HG02970 (cell line): ENCODE measurements around the gene BNC2.
"Not testable (repeated sequence)": the region's sequence is repeated elsewhere in the genome, so short reads cannot be mapped to it uniquely, and the experiment has no call there.

Experiments
- ATAC-seq: cut with Tn5 transposase; IDR thresholded peaks from one replicate; pipeline ENCODE4 v1.9.1; 2021; ENCODE audit warnings: mild to moderate bottlenecking, moderate library complexity, moderate number of reproducible peaks; ENCODE audit not compliant: unreplicated experiment, low FRiP score

The BNC2 gene

DNA sequence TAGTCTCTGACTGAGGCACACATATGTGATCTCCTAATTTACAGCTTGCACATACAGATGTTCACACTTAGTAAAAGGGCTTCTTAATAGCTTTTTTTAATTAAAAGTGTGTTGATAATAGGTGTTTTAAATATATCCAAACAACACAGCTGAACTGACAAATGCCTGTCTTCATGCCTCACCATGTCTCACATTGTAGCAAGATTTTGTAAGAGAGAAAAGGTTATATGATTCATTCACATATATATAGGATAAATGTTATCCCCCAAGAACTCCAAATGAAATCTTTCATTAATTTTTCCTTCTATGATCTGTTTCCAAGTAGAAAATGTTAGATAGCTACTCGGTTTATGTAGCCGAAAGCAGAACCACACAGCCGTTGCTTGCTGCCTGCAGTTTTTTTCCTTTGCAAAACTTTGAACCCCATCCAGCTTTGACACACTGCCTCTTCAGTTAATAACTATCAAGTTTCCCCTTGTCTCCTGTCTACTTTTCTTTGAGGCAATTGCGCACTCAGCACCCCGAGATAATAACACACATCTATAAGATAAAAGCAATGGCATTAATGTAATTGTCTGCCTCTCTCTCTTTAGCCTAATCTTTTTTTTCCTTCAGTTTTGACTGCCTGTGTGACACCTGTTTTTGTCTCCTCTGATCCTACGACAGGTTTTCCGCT, 299.2 kb downstream of the BNC2 start:
- no peak for ATAC-seq

DNA sequence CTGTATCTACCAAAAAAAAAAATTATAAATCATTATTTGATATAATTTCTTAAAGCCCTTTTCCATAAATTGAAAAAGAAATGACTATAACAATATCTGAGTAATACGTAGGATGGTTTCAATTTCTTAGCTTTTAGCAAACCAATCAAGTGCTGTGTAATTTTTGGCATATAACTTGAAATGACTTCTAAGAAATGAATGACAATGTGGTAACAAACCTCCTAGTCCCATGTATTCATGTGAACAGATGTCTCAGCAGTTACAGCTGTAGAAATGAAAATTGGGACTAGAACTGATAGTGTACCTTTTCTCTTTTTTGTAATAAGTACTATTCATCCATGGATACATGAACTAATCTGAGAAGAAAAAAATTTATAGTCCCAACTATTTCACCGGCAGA, 307.0 kb downstream of the BNC2 start:
- no peak for ATAC-seq

DNA sequence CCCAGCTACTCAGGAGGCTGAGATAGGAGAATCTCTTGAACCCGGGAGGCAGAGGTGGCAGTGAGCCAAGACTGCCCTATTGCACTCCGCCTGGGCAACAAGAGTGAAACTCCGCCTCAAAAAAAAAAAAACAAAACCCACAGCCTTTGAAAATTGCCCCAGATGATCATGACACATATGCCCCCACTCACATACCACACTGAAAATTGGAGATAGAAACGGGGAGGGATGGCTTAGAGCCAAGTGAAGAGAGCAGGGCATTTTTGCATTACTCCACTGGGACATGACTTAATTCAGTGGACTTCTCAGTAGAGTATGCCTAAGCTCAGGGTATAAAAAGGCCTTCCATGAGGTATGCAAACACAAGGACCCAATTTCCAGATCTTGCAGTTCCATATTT, 309.3 kb downstream of the BNC2 start:
- no peak for ATAC-seq

DNA sequence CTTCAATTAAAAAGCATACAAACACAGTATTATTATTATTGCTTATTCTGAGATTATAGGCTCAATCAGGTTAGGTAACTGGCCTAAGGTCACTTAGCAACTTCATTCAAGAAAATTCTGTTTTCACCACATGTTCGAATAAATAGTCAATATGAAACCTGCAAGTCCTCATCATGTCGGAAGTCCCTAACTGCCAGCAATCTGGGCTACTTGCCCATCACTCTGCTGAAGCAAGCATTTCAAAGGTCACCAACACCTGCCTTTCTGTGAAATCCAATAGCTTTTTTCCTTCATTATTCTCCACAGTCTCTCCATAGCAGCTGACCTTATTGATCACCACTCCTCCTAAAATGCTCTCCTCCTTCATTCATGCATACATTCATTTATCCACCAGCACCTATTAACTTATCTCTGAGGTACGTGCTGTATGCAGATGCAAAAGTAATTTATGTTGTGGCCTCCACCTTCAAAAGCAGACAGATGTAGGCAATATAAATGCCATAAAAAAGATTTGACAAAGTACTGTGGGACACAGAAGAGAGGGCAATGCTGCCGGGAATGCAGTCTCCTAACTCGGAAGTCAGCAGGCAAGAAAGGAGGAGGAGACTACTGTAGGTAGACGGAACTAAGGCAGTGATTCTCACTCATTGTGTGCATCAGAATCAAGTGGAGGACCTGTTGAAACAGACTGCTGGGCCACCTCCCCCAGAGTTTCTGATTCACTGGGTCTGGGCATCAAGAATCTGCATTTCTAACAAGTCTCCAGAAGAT, 310.9 kb downstream of the BNC2 start:
- no peak for ATAC-seq

DNA sequence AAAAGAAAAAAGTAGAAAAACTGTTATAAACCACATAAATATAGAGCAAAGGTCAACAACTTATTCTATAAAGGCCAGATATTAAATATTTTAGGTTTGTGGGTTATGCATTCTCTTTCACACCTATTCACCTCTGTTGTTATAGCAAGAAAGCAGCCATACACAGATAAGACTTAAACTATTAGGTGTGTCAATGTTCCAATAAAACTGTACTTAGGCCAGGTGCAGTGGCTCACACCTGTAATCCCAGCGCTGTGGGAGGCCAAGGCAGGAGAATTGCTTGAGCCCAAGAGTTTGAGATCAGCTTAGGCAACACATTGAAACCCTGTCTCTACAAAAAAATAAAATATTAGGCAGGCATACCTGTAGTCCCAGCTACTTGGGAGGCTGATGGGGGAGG, 314.7 kb downstream of the BNC2 start:
- ATAC-seq: no peak

DNA sequence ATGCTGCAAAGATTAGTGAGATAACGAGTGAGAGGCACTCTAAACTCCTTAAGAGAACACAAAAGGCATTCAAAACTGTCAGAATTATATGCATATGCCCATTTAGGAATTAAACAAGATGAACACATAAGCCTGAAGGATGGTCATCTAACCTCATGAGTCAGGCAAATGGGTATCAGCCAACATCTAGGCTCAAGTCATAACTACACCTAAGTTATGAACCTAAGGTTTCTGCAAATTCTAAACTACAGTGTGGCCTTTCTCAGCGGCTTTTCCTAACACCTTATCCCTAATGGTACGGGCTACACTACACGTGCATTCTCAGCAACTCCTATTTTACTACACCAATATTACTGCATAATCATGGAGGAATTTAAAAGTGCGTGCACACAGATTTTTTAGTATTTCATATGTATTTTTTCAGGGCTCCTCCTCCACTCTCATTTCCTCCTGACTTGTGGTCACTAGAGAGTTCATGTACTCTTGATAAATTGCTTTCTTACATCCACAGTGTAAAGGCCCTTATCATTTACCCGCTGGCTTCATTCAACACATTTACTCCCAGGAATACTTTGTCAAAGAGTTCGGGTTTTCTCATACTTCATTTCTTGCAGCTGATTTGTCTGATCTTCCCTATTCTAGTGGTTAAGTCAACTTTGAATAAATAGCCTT, 316.5 kb downstream of the BNC2 start:
- ATAC-seq: no peak

DNA sequence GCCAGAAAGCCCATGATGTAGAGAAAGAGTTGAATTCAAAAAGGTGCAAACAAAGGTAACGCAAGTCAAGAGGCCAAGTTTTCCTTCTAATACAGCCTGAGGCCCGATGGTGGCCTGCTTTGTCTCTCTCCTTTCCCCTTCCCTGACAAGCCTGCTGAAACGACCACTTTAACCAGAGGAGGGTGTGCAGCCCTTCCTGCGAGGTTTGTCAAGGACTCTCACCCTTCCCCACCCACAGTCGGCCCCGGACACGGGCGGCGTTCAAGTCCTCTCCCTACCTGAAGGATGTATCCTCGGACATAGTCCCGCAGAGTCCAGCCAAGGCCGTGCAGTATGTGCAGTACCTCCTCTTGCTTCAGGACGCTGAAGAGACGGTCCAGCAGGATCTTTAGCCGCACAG, 318.2 kb downstream of the BNC2 start:
- no peak for ATAC-seq

DNA sequence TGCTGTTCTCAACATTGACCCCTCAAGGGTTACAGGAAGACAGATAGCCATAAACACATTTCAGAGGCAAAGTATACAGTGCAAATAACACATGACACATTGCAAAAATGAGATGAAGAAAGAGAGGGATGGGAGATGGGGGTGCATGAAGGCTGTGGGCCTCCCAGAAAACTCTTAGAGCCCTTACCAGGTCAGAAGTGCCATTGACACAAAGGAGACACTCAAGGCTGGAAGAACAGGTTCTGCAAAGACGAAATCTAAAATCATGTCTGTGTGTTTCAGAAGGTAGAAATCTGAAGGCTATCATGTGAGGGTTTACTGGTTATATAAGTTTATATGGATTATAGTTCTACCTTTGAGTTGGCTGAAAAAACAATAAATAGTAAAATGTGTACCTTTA, 318.8 kb downstream of the BNC2 start:
- no peak for ATAC-seq

DNA sequence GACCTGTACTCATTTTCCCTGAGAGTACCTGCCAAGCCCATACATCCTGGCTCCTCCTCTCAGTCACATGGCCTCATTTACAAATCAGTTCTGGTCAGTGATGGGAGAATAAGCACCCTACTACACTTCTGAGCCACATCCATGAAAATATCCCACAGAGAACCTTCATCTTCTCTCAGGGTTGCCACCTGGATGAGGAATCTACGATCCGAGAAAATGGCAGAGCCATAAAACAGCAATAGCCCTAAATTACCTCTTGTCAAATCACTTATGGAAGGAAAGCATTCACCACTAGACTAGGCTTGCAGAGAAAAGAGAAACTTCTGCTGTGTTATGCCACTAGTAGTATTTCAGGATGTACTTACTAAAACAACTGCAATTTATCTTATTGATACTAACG, 324.8 kb downstream of the BNC2 start:
- ATAC-seq: no peak

DNA sequence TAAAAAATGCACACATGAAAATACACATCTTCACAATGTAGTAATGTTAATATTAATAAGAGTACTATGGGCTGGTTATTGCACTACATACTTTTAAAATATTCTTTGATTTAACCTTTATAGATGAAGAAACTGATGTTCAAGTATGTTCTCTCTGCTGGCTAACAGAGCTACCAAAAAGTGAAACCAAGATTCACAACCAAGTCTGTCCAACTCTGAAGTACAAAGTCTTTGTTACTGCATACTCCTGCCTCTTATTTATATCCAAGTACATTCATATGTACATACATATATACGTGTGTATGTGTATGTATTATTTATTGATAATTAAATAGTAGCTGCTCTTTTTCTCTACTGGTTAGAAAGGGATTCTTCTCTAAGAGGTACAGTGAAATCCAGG, 325.6 kb downstream of the BNC2 start:
- no peak for ATAC-seq

DNA sequence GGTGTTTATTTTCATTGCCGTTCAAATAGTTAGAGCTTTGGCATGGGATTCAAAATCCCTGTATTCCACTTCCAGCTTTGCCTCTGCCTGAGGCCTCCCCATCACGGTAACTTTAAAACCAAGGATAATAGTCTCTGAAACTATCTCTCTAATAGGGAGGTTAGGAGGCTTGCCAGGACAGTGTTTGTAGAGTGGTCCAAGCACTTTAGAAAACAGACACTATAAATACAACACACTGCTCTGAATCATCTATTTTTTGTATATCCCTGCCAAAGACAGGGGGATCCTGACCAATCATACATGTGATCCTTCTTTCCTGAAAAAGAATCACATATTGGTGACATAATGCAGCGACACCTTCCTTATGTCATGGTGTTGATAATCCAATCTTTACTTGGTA, 326.8 kb downstream of the BNC2 start:
- no peak for ATAC-seq

DNA sequence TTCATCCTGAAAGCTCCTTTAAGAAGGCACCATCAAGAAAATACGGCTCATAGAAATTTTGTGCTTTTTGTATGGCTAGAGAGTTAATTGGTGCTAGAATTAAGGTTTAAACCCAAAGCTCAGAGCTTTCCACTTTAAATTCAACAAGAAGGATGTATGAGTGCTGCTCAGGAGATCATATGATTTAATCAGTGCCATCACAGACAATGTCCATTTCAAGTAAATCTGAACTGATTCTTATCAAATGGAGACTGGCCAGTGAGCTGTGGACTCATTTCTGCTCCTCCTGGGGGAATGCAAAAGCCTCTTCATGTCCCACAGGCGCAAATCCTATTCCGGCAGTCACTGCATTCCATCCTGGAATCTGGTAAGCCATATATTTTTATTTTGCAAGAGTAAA, 327.2 kb downstream of the BNC2 start:
- no peak for ATAC-seq

DNA sequence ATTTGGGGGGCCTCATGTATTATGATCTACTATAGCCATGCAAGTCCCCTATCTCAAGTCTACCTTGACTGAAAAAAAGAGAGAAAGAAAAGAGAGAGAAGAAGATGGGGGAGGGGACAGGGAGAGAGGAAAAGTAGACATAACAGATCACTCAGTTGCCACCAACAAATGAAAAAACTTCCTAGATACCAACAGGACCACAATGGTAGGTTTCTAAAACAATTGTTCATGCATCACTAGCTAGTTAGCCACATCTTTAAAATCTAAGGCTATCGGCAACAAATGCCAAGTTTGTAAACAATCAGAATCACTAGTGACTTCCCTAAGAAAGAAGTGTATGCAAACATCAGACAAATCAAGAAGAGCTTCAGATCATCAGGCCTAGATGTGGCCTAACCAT, 328.2 kb downstream of the BNC2 start:
- ATAC-seq: no peak

DNA sequence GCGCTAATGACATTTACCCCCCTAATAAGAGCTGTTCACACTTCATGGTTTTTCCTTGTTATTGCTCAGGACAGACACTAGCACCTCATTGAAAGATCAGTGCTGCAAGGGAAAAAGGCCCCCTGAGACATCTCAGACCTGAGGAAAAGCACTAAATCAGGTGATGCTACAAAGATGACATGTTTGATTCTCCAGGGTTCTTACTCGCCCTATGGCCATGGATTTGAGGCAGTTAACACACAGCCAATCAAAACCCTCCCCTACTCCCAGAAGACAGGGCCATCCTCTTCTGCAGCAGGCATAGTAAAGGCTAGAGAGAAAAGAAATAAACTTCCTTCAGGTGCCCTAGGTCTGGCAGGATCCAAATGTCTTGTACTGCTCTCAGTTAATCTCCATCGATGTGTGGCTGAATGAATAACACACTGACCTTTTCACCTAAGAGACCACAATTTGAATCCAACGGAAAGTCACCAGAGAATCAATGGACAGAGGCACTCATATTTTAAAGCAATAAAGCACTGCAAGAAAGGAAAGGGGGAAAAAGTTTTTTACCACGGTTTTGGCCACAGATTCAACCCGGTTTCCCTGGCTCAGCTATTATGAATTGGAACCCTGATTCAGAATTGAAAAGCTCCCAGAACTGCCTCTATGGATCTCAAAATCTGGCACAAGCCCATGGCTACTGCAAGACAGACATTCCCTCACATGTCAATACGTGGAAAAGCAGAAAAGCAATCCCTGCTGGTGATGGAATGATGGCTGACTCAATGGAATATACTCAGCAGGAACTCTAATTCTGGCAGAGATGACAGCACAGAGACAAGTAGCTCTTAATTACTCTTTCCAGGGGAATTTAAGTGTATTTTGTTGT, 329.5 kb downstream of the BNC2 start:
- ATAC-seq: no peak

DNA sequence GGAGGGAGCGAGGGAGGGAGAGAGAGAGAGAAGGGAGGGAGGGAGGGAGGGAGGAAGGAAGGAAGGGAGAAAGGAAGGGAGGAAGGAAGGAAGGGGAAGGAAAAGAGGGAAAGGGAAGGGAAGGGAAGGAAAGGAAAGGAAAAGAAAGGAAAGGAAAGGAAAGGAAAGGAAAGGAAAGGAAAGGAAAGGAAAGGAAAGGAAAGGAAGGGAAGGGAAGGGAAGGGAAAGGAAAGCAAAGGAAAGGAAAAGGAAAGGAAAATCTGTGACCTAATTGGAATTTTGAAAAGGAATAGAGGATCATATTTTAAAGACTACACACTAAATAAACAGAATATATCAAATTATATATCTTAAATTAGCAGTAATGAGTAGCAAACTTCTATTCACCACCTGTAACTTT, 330.8 kb downstream of the BNC2 start:
- ATAC-seq: not testable (repeated sequence)

DNA sequence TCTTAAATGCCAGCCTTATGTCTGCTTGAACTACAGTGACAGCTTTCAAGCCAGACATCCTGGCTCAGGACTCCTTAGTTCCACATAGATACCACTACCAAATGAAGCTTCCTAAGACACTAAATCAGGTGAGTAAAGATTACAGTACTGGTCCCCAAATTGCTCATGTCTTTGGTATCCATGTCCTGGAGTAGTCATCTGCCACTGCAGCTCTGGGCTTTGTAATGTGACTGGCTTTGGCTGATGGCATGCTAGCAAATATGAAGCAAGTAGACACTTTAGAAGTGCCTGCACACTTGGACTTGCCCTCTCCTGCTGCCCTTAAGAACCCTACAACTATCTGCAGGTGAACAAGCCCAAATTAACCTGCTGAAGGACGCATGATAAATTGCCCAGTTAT, 334.9 kb downstream of the BNC2 start:
- ATAC-seq: no peak

DNA sequence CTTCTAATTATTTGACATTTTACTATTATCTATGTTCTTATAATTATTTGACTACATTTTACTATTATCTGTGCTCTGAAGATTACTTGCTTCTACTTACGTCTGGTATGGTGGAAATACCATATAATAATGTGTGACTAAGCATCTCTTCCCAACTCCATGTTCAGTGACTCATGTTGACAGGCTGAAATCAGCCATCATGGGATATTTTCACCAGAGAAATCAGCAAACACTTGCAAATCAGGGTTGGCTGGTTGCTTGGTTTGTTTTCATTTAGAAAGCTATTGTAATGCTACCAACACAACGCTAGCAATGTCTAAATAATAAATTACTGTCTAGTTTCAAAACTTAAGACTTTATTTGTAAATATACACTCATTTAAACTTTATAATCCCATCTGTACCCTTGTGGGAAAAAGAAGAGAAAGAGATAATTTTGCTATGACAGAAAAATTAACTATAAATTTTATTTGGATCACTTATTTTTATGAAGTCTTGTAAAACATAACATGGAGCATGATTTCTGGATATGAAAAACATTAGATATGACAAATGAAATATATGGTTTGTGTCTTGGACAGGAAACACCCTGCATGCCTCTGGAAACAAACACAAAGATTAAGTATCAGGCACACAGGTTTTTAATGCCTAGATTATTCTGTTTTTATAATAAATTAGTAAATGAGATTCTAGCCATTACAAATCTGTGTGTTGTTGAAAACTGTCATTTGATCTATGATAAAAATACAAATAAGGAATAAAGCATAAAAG, 337.6 kb downstream of the BNC2 start:
- ATAC-seq: no peak

DNA sequence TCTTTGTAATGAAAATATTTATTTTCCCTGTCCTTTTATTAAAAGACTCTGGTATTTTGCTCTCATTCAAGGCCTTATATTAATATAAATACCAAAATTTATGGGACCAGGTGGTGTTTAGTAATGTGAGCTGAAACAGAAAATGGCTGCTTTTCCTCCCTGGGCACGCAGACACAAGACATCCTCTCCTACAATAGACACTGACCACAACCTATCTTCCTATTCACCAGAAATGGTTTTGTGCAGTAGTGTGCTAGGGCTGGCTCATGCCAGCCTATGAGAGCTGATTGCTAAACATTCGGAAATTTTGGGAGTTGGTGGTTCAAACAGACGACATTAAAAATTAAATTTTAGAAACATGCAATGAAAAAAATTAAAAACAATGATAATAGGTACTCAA, 338.2 kb downstream of the BNC2 start:
- ATAC-seq: no peak

DNA sequence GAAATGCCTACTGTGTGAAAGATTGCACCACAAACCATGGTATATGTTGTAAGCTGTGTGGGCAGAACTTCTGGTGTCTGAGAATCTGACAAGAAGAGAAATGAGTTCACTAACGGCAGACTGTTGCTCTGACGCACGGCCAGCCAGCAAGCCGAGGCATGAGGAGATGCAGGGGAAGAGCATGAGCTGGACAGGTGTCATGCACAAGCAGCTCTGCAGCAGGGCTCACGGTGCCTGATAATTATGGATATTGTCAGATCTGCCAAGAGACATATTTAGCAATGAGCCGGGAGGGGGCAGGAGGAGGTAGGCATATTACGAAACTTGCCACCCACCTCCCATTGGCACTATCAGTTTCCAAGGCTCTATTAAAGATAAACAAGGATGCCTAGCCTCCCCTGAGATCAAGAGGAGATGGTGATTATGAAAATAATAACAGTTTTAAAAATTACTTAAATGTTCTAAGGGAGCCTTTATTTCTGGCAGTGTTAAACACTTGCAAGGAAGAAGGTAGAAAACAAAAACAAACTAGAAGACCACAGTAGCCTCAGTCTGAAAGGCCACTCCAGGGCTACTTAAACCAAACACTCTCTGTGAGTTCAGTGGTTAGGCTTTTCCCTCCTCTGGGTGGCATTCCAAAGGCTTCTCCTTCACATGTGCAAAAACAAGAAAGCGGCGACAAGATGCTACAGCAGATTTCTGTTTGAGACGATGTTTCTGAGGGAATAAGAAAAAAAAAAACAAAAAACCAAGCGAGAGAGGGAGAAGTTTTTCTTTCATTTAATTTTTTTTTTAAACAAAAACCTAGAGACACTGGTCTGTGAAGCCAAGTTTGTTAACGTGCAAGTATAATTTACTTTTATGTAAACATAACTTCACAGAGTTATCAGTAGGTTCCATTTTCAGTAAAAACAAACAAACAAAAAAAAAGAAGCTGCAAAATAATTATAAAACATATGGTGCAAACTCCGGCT, 339.5 kb downstream of the BNC2 start:
- ATAC-seq: no peak
